ENCODE measurements around the gene KCTD1. TPM values are rescaled to one million over a fixed set of nuclear protein-coding genes. Genes with fewer than 3 reads are reported as not detected.

KCTD1 gene
- polyA plus RNA-seq, 4 donors, result 1.8 to 5.8 (median 3.2) TPM

DNA sequence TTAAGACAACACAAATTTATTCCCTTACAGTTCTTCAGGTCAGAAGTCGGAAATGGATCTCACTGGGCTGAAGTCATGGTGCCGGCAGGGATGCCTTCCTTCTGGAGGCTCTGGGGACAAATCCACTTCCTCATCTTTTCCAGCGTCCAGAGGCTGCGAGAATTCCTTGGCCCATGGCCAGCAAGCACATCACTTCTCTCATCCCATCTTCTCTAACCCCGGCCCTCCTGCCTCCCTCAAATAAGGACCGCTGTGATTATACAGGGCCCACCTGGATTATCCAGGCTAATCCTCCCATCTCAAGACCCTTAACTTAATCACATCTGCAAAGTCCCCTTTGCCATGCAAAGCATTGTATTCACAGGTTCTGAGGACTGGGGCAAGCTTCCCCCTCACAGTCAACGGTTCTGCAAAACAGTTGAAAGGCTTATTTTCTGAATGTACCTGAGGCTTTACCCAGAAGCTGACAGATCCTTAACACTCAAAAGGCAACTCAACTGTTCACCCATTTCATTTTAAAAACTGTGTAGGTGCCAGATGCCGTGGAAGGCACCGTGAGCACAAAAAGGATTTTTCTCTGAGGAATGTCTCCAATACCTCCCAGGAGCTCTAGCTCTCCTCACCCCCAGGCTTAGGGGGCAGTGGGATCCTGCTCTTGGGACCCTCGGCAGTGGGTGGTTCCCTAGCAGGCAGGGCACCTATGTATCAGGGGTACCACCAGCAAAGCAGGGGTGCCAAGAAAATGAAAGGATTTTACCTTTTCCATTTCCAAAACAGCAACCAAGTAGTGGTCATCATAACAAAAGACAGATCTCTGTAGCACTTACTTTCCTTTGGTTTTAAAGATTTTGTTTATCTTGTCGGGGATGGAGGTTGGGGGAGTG is 84.0 kb downstream of the KCTD1 start:
- Histone ChIP-seq H3K36me3 (ENCODE audit: control insufficient read depth in 3 of 3, insufficient read depth in 2 of 3, low read depth in 1 of 3, low read length in 3 of 3) (peaks cover 0 to 3% (median 0%) of the 10 kb centered on the region in 3 donors), H3K4me1 (ENCODE audit: control insufficient read depth in 3 of 3, insufficient read depth in 2 of 3, low read depth in 1 of 3, low read length in 2 of 3) (peaks cover 0 to 5% (median 0%) of the 10 kb centered on the region in 3 donors), H3K27ac (ENCODE audit: low read depth in 1 of 3, low read length in 2 of 3) (no peak overlapping the region), H3K9me3 (ENCODE audit: control insufficient read depth in 2 of 2, insufficient read depth in 1 of 2, low read depth in 1 of 2, low read length in 1 of 2) (no peaks in the 10 kb centered on the region), H3K27me3 (ENCODE audit: control insufficient read depth in 3 of 3, insufficient read depth in 3 of 3, low read length in 3 of 3) (no peaks in the 10 kb centered on the region), H3K4me3 (ENCODE audit: low read depth in 1 of 3, low read length in 3 of 3) (no peak overlapping the region)
- FAIRE-seq, result no peak
- no peak for DNase-seq
- 80 to 92% (median 88%) methylated on average over 11 of the region's 11 CpGs for WGBS, 3 donors

DNA sequence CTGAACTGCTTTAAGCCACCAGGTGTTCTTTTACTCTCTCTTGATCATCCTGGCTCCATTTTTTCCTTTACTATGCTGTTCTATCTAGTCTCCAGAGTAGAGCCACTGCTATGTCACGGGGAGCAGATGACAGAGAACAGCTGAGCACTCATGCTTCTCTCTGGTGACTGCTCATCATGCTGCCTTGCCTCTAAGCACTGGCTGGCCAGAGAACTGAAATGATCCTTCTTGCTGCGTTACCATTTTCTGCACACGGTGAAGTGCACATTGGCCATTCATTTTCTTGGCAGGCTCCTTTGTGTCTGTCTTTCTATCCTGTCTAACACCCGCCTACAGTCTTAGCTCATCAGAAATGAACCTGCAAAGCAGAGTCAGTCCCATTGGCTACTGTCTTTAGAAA is 86.0 kb downstream of the KCTD1 start:
- DNase-seq (no peak), FAIRE-seq (no peak)
- Histone ChIP-seq H3K9me3 (ENCODE audit: control insufficient read depth in 2 of 2, insufficient read depth in 1 of 2, low read depth in 1 of 2, low read length in 1 of 2) (no peaks in the 10 kb centered on the region), H3K4me3 (ENCODE audit: low read depth in 1 of 3, low read length in 3 of 3) (no peak overlapping the region), H3K36me3 (ENCODE audit: control insufficient read depth in 3 of 3, insufficient read depth in 2 of 3, low read depth in 1 of 3, low read length in 3 of 3) (peaks cover 0 to 7% (median 0%) of the 10 kb centered on the region in 3 donors), H3K27me3 (ENCODE audit: control insufficient read depth in 3 of 3, insufficient read depth in 3 of 3, low read length in 3 of 3) (no peaks in the 10 kb centered on the region), H3K27ac (ENCODE audit: low read depth in 1 of 3, low read length in 2 of 3) (no peak overlapping the region), H3K4me1 (ENCODE audit: control insufficient read depth in 3 of 3, insufficient read depth in 2 of 3, low read depth in 1 of 3, low read length in 2 of 3) (no peaks in the 10 kb centered on the region)
- 85 to 94% (median 91%) methylated on average over 4 of the region's 4 CpGs for WGBS, 3 donors

DNA sequence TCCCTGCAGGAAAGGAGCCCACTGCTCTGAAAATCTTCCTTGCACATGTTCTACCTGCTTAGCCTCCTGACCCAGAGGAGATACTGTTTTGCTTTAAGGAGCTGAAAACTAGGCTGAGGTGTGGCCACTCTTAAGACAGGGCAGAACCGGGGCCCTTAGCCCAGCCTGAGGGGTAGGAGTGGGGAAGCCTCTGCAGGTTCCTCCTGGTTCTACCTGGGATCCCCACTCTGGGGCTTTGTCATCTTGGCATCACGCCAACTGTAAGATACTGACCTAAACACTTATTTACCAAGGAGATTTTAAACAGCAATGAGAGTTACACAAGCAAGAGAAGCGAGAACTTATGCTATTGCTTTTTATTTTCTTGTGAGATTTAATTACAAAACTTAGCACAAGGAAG is 86.9 kb downstream of the KCTD1 start:
- FAIRE-seq (no peak), DNase-seq (no peak)
- H3K36me3 ChIP-seq (ENCODE audit: control insufficient read depth in 3 of 3, insufficient read depth in 2 of 3, low read depth in 1 of 3, low read length in 3 of 3), result peaks cover 0 to 9% (median 0%) of the 10 kb centered on the region in 3 donors
- no peaks in the 10 kb centered on the region for H3K27me3 ChIP-seq (ENCODE audit: control insufficient read depth in 3 of 3, insufficient read depth in 3 of 3, low read length in 3 of 3)
- H3K27ac ChIP-seq (ENCODE audit: low read depth in 1 of 3, low read length in 2 of 3), result peak overlapping the region in 1 of 3 donors; percentile 60
- no peaks in the 10 kb centered on the region for H3K9me3 ChIP-seq (ENCODE audit: control insufficient read depth in 2 of 2, insufficient read depth in 1 of 2, low read depth in 1 of 2, low read length in 1 of 2)
- WGBS, 3 donors, result 72 to 83% (median 81%) methylated on average over 3 of the region's 3 CpGs
- no peak overlapping the region for H3K4me3 ChIP-seq (ENCODE audit: low read depth in 1 of 3, low read length in 3 of 3)
- H3K4me1 ChIP-seq (ENCODE audit: control insufficient read depth in 3 of 3, insufficient read depth in 2 of 3, low read depth in 1 of 3, low read length in 2 of 3), result no peaks in the 10 kb centered on the region

DNA sequence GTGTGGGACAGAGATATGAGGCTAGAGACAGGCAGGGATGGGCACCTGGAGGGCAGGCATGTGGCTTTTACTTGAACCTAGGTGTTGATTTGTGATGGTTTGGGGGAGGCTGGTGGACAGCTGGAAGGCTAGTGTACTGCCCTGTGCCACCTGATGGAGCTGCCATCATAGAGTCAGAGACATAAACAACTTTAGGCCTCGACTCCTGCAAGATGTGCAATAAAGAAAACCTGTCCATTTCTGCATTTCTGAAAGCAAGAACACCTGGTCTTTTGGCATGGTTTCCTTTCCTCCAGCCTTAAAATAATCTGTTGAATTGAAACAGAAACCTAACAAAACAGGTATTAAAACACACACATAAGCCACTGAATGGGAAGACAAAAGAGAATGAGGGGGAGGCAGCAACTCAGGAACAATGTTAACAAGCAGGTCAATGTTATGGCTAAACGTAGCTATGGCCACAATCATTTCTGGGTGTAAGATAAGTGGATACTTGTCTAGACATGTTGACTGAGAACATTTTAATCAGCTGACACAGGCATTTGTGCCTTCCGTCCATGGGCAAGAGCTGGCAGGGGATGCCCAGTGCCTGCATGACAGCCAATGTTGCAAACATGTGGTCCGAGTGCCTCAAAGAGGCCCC is 87.8 kb downstream of the KCTD1 start:
- H3K4me3 ChIP-seq (ENCODE audit: low read depth in 1 of 3, low read length in 3 of 3), result no peak overlapping the region
- no peaks in the 10 kb centered on the region for H3K27me3 ChIP-seq (ENCODE audit: control insufficient read depth in 3 of 3, insufficient read depth in 3 of 3, low read length in 3 of 3)
- DNase-seq, result peak in 1 of 2 donors; percentile 38
- H3K9me3 ChIP-seq (ENCODE audit: control insufficient read depth in 2 of 2, insufficient read depth in 1 of 2, low read depth in 1 of 2, low read length in 1 of 2), result no peaks in the 10 kb centered on the region
- no peaks in the 10 kb centered on the region for H3K4me1 ChIP-seq (ENCODE audit: control insufficient read depth in 3 of 3, insufficient read depth in 2 of 3, low read depth in 1 of 3, low read length in 2 of 3)
- FAIRE-seq, result no peak
- H3K36me3 ChIP-seq (ENCODE audit: control insufficient read depth in 3 of 3, insufficient read depth in 2 of 3, low read depth in 1 of 3, low read length in 3 of 3), result peaks cover 0 to 10% (median 0%) of the 10 kb centered on the region in 3 donors
- 29 to 49% (median 31%) methylated on average over 4 of the region's 4 CpGs for WGBS, 3 donors
- peak overlapping the region in 1 of 3 donors; percentile 60 for H3K27ac ChIP-seq (ENCODE audit: low read depth in 1 of 3, low read length in 2 of 3)

DNA sequence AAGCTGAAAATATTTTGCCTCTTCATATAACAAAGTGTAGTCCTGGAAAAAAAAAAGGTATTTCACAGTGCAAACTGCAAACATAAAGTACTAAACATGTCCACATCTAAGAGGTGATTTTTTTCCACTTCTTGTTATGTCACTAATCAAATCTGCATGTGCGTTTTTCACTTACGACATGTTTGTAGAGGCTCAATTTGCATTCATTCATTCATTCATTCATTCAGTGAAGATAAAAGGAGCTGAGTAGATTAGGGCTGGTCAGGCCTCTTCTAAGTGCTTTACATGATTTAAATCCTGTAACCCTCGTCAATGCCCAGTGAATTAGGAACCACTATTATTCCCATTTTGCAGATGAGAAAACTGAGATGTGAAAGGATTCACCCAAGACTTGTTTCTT is 88.5 kb downstream of the KCTD1 start:
- 92 to 98% (median 93%) methylated on average over 3 of the region's 3 CpGs for WGBS, 3 donors
- Histone ChIP-seq H3K4me3 (ENCODE audit: low read depth in 1 of 3, low read length in 3 of 3) (no peak overlapping the region), H3K4me1 (ENCODE audit: control insufficient read depth in 3 of 3, insufficient read depth in 2 of 3, low read depth in 1 of 3, low read length in 2 of 3) (no peaks in the 10 kb centered on the region), H3K36me3 (ENCODE audit: control insufficient read depth in 3 of 3, insufficient read depth in 2 of 3, low read depth in 1 of 3, low read length in 3 of 3) (peaks cover 0 to 12% (median 0%) of the 10 kb centered on the region in 3 donors), H3K27me3 (ENCODE audit: control insufficient read depth in 3 of 3, insufficient read depth in 3 of 3, low read length in 3 of 3) (no peaks in the 10 kb centered on the region), H3K27ac (ENCODE audit: low read depth in 1 of 3, low read length in 2 of 3) (no peak overlapping the region), H3K9me3 (ENCODE audit: control insufficient read depth in 2 of 2, insufficient read depth in 1 of 2, low read depth in 1 of 2, low read length in 1 of 2) (no peaks in the 10 kb centered on the region)
- no peak for DNase-seq
- no peak for FAIRE-seq

DNA sequence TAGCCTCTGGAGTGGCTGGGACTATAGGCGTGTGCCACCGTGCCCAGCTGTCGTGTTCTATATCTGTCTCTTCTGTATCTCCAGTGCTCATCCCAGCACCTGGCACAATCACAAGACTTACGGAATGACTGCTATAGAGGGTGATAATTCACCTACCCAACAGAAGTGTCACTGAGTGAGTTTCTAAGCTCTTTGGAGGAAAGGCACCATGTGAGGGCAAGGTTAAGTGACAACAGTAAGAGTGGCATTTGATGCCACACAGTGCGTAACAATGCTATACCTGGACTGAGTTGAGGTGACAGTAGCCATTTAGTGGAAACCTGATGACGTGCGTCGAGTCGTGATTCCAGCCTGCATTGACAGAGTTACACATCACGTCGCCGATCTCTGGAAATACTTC is 89.0 kb downstream of the KCTD1 start:
- DNase-seq (no peak), FAIRE-seq (no peak)
- no peak overlapping the region for H3K4me3 ChIP-seq (ENCODE audit: low read depth in 1 of 3, low read length in 3 of 3)
- H3K27ac ChIP-seq (ENCODE audit: low read depth in 1 of 3, low read length in 2 of 3), result no peak overlapping the region
- no peaks in the 10 kb centered on the region for H3K9me3 ChIP-seq (ENCODE audit: control insufficient read depth in 2 of 2, insufficient read depth in 1 of 2, low read depth in 1 of 2, low read length in 1 of 2)
- peaks cover 0 to 13% (median 0%) of the 10 kb centered on the region in 3 donors for H3K36me3 ChIP-seq (ENCODE audit: control insufficient read depth in 3 of 3, insufficient read depth in 2 of 3, low read depth in 1 of 3, low read length in 3 of 3)
- H3K4me1 ChIP-seq (ENCODE audit: control insufficient read depth in 3 of 3, insufficient read depth in 2 of 3, low read depth in 1 of 3, low read length in 2 of 3), result no peaks in the 10 kb centered on the region
- WGBS, 3 donors, result 97 to 98% (median 98%) methylated on average over 12 of the region's 12 CpGs
- H3K27me3 ChIP-seq (ENCODE audit: control insufficient read depth in 3 of 3, insufficient read depth in 3 of 3, low read length in 3 of 3), result no peaks in the 10 kb centered on the region

DNA sequence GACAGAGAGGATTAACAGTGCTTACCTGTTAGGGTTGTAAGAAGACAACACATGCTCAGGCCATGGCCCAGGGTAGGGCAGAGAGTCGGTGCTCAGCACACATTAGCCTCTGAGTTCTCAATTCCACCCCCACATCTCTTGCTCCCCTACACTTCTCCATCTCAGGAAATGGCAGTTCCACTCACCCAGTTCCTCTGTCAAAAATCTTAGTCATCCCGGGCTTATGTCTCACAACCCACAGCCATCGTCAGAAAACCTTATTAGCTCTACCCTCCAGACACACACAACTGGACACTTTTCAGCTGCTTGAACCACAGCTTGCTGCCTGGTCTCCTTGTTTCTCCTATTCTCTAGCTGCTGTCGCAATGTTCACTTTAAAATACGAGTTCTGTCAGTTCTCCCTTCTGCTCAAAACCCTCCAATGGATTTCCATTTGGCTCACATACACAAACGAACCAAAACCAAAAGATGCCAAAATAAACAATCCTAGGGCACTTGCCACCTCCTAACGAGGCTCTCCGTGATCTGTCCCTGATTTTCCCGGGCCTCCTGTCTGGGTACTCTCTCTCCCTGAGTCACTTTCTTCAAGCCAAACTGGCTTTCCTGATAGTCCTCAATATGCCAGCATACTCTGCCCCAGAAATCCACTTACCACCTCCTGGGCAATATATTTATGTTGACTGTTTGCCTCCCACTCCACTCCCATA is 89.7 kb downstream of the KCTD1 start:
- H3K4me1 ChIP-seq (ENCODE audit: control insufficient read depth in 3 of 3, insufficient read depth in 2 of 3, low read depth in 1 of 3, low read length in 2 of 3), result no peaks in the 10 kb centered on the region
- H3K4me3 ChIP-seq (ENCODE audit: low read depth in 1 of 3, low read length in 3 of 3), result no peak overlapping the region
- WGBS, 3 donors, result 71 to 81% (median 76%) methylated on average over 9 of the region's 9 CpGs
- no peak for DNase-seq
- H3K9me3 ChIP-seq (ENCODE audit: control insufficient read depth in 2 of 2, insufficient read depth in 1 of 2, low read depth in 1 of 2, low read length in 1 of 2), result no peaks in the 10 kb centered on the region
- FAIRE-seq, result no peak
- H3K27me3 ChIP-seq (ENCODE audit: control insufficient read depth in 3 of 3, insufficient read depth in 3 of 3, low read length in 3 of 3), result no peaks in the 10 kb centered on the region
- no peak overlapping the region for H3K27ac ChIP-seq (ENCODE audit: low read depth in 1 of 3, low read length in 2 of 3)
- peaks cover 0 to 15% (median 0%) of the 10 kb centered on the region in 3 donors for H3K36me3 ChIP-seq (ENCODE audit: control insufficient read depth in 3 of 3, insufficient read depth in 2 of 3, low read depth in 1 of 3, low read length in 3 of 3)

DNA sequence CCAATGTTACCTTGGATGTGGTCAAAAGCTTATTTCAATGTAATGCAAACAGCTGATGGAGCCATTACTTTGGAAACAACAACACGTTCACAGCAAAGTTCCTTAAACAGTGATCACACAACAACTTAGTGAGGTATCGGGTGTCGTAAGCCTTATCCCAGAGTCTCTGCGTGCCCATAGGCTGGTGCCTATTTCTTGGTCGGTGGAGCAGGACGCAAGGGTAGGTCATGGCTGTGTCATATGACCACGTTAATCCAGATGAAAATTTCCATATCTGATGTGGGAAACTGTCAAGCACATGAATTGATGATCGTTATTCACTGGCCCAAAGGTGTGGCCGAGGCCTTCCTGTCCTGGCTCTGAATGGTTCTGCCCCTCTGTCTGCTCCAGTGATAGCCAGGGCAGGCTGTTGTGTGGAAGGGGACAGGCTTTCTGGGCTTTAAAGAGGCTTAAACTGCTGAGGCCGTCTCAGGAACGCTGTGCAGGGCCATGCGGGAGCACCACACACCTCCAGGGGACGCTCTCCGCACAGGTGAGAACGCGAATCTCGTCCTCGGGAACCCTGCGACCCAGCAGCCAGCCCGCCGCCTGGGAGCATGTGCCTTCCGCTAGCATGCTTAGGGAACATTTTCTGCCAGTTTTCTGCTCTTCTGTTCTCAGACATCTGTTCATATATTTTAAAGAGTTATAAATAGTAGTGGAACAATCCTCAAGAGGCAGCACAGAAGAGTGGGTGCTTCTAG is 90.6 kb downstream of the KCTD1 start:
- H3K27ac ChIP-seq (ENCODE audit: low read depth in 1 of 3, low read length in 2 of 3), result no peak overlapping the region
- H3K4me1 ChIP-seq (ENCODE audit: control insufficient read depth in 3 of 3, insufficient read depth in 2 of 3, low read depth in 1 of 3, low read length in 2 of 3), result no peaks in the 10 kb centered on the region
- DNase-seq (no peak), FAIRE-seq (no peak)
- no peaks in the 10 kb centered on the region for H3K27me3 ChIP-seq (ENCODE audit: control insufficient read depth in 3 of 3, insufficient read depth in 3 of 3, low read length in 3 of 3)
- H3K36me3 ChIP-seq (ENCODE audit: control insufficient read depth in 3 of 3, insufficient read depth in 2 of 3, low read depth in 1 of 3, low read length in 3 of 3), result peaks cover 0 to 15% (median 0%) of the 10 kb centered on the region in 3 donors
- no peak overlapping the region for H3K4me3 ChIP-seq (ENCODE audit: low read depth in 1 of 3, low read length in 3 of 3)
- WGBS, 3 donors, result 88 to 92% (median 91%) methylated on average over 22 of the region's 22 CpGs
- H3K9me3 ChIP-seq (ENCODE audit: control insufficient read depth in 2 of 2, insufficient read depth in 1 of 2, low read depth in 1 of 2, low read length in 1 of 2), result no peaks in the 10 kb centered on the region
